ENCODE data around the gene IL1RAPL1.

- TF ChIP-seq CTCF (IDR thresholded peaks at IDR 0.05; ENCODE audit: poor library complexity, severe bottlenecking) (no peak), POLR2AphosphoS5 (IDR thresholded peaks at IDR 0.05) (no peak), EP300 (conservative IDR thresholded peaks at IDR 0.05; ENCODE audit: poor library complexity, severe bottlenecking) (no peak), SMC3 (conservative IDR thresholded peaks at IDR 0.05; ENCODE audit: poor library complexity) (no peak), MXI1 (conservative IDR thresholded peaks at IDR 0.05; ENCODE audit: poor library complexity, severe bottlenecking) (no peak), RAD21 (conservative IDR thresholded peaks at IDR 0.05) (no peak), TAF1 (IDR thresholded peaks at IDR 0.05; ENCODE audit: low read depth) (no peak), REST (IDR thresholded peaks at IDR 0.05; ENCODE audit: borderline replicate concordance) (no peak), EZH2 (IDR thresholded peaks at IDR 0.05; ENCODE audit: borderline replicate concordance, insufficient read depth, low read length, poor library complexity, severe bottlenecking) (no peak)
These were observed 600.0 kb downstream of the IL1RAPL1 start for GRCh38 chrX:29187264-29187663.
